Stimulated activated naive B cell treated with anti-CD40 and anti-IgM and Interleukin-4, amounts not matched to agents 10 μg/mL and 1 μg/mL and 100 μg/mL, for 72 hours (primary cell): ENCODE measurements around the gene RFPL2.

Source experiments
- ATAC-seq, 2 donors: fragments of 150-1000 bp; cut with Tn5 transposase; replicated peaks; 2 replicates each; pipeline ENCODE4 v1.10.0; 2021; ENCODE audit warnings: moderate library complexity in 1 of 2
- DNase-seq: peaks from one replicate; pipeline ENCODE4 v3.0.0; 2021
- H3K27ac Mint-ChIP-seq: one replicate; pipeline ENCODE4 v1.8.0; 2022; ENCODE audit warnings: mild to moderate bottlenecking, mixed read lengths
- H3K27me3 Mint-ChIP-seq, 2 donors: one replicate each; pipeline ENCODE4 v1.8.0; 2022; ENCODE audit warnings: mixed read lengths in 2 of 2
- H3K36me3 Mint-ChIP-seq, 2 donors: one replicate each; pipeline ENCODE4 v1.8.0; 2022; ENCODE audit warnings: mixed read lengths in 2 of 2, mild to moderate bottlenecking in 1 of 2
- H3K4me1 Mint-ChIP-seq, 2 donors: one replicate each; pipeline ENCODE4 v1.8.0; 2022; ENCODE audit warnings: mixed read lengths in 2 of 2, mild to moderate bottlenecking in 1 of 2
- H3K4me3 Mint-ChIP-seq, 2 donors: one replicate each; pipeline ENCODE4 v1.8.0; 2022; ENCODE audit warnings: mild to moderate bottlenecking in 2 of 2, mixed read lengths in 2 of 2, moderate library complexity in 1 of 2
- H3K9me3 Mint-ChIP-seq, 2 donors: one replicate each; pipeline ENCODE4 v1.8.0; 2022; ENCODE audit warnings: mixed read lengths in 2 of 2, mild to moderate bottlenecking in 1 of 2

The RFPL2 gene

GRCh38 chr22:32218470-32218869 is 13.6 kb upstream of the RFPL2 start:
- H3K4me3 Mint-ChIP-seq, result no peak overlapping the region
- no peak for ATAC-seq
- no peak for DNase-seq
- peaks cover 0 to 2% of the 10 kb centered on the region in 2 donors for H3K9me3 Mint-ChIP-seq
- H3K4me1 Mint-ChIP-seq, result no peaks in the 10 kb centered on the region
- H3K27me3 Mint-ChIP-seq, result peaks cover 14 to 31% of the 10 kb centered on the region in 2 donors
- no peak overlapping the region for H3K27ac Mint-ChIP-seq
- no peaks in the 10 kb centered on the region for H3K36me3 Mint-ChIP-seq

- H3K4me1 Mint-ChIP-seq, result no peaks in the 10 kb centered on the region
- ATAC-seq (no peak), DNase-seq (no peak)
- H3K4me3 Mint-ChIP-seq, result no peak overlapping the region
- H3K27me3 Mint-ChIP-seq, result peaks cover 12 to 35% of the 10 kb centered on the region in 2 donors
- H3K36me3 Mint-ChIP-seq, result no peaks in the 10 kb centered on the region
- peaks cover 0 to 2% of the 10 kb centered on the region in 2 donors for H3K9me3 Mint-ChIP-seq
- H3K27ac Mint-ChIP-seq, result no peak overlapping the region
These were observed 12.6 kb upstream of the RFPL2 start for GRCh38 chr22:32217465-32217864.

GRCh38 chr22:32216911-32217310 is 12.0 kb upstream of the RFPL2 start:
- no peak overlapping the region for H3K27ac Mint-ChIP-seq
- no peak overlapping the region for H3K4me3 Mint-ChIP-seq
- no peaks in the 10 kb centered on the region for H3K4me1 Mint-ChIP-seq
- H3K9me3 Mint-ChIP-seq, result peaks cover 0 to 2% of the 10 kb centered on the region in 2 donors
- H3K36me3 Mint-ChIP-seq, result no peaks in the 10 kb centered on the region
- ATAC-seq, result no peak
- peaks cover 12 to 36% of the 10 kb centered on the region in 2 donors for H3K27me3 Mint-ChIP-seq
- no peak for DNase-seq

- H3K27ac Mint-ChIP-seq, result no peak overlapping the region
- H3K27me3 Mint-ChIP-seq, result peaks cover 13 to 42% of the 10 kb centered on the region in 2 donors
- peaks cover 5% of the 10 kb centered on the region in 2 donors for H3K4me1 Mint-ChIP-seq
- H3K4me3 Mint-ChIP-seq, result no peak overlapping the region
- DNase-seq (no peak), ATAC-seq (no peak)
- H3K36me3 Mint-ChIP-seq, result no peaks in the 10 kb centered on the region
- no peaks in the 10 kb centered on the region for H3K9me3 Mint-ChIP-seq
These were observed 6.1 kb upstream of the RFPL2 start for GRCh38 chr22:32211011-32211410.

- H3K9me3 Mint-ChIP-seq, result no peaks in the 10 kb centered on the region
- peaks cover 8 to 12% of the 10 kb centered on the region in 2 donors for H3K4me1 Mint-ChIP-seq
- no peak overlapping the region for H3K27ac Mint-ChIP-seq
- no peak overlapping the region for H3K4me3 Mint-ChIP-seq
- no peak for ATAC-seq
- no peaks in the 10 kb centered on the region for H3K36me3 Mint-ChIP-seq
- DNase-seq, result no peak
- peaks cover 33 to 58% of the 10 kb centered on the region in 2 donors for H3K27me3 Mint-ChIP-seq
These were observed 3.8 kb upstream of the RFPL2 start for GRCh38 chr22:32208681-32209080.

GRCh38 chr22:32207971-32208480 is 3.2 kb upstream of the RFPL2 start:
- Mint-ChIP-seq H3K27ac (no peak overlapping the region), H3K4me1 (peaks cover 13 to 19% of the 10 kb centered on the region in 2 donors), H3K36me3 (no peaks in the 10 kb centered on the region), H3K4me3 (no peak overlapping the region), H3K9me3 (no peaks in the 10 kb centered on the region), H3K27me3 (peaks cover 40 to 63% of the 10 kb centered on the region in 2 donors)
- DNase-seq (no peak), ATAC-seq (no peak)

GRCh38 chr22:32206774-32207758 is 2.2 kb upstream of the RFPL2 start:
- no peak overlapping the region for H3K27ac Mint-ChIP-seq
- no peak overlapping the region for H3K4me3 Mint-ChIP-seq
- H3K36me3 Mint-ChIP-seq, result no peaks in the 10 kb centered on the region
- no peaks in the 10 kb centered on the region for H3K9me3 Mint-ChIP-seq
- H3K27me3 Mint-ChIP-seq, result peaks cover 47 to 63% of the 10 kb centered on the region in 2 donors
- DNase-seq, result no peak
- H3K4me1 Mint-ChIP-seq, result peaks cover 14 to 23% of the 10 kb centered on the region in 2 donors
- ATAC-seq, result peak; percentile 74

GRCh38 chr22:32205974-32206773 is 1.3 kb upstream of the RFPL2 start:
- Mint-ChIP-seq H3K9me3 (no peaks in the 10 kb centered on the region), H3K4me3 (no peak overlapping the region), H3K27ac (no peak overlapping the region), H3K36me3 (no peaks in the 10 kb centered on the region), H3K27me3 (peaks cover 50 to 59% of the 10 kb centered on the region in 2 donors), H3K4me1 (peaks cover 14 to 23% of the 10 kb centered on the region in 2 donors)
- ATAC-seq, result no peak
- no peak for DNase-seq

- Mint-ChIP-seq H3K36me3 (no peaks in the 10 kb centered on the region), H3K27ac (peak overlapping the region; percentile 67), H3K4me3 (peak overlapping the region; percentile 43 to 68), H3K4me1 (peaks cover 14 to 23% of the 10 kb centered on the region in 2 donors), H3K9me3 (no peaks in the 10 kb centered on the region), H3K27me3 (peaks cover 58 to 75% of the 10 kb centered on the region in 2 donors)
- ATAC-seq (no peak), DNase-seq (no peak)
These were observed 625 bp downstream of the RFPL2 start for GRCh38 chr22:32204040-32204855.

GRCh38 chr22:32203181-32204039 is 1.5 kb downstream of the RFPL2 start:
- Mint-ChIP-seq H3K27me3 (peaks cover 66 to 83% of the 10 kb centered on the region in 2 donors), H3K9me3 (no peaks in the 10 kb centered on the region), H3K27ac (no peak overlapping the region), H3K36me3 (no peaks in the 10 kb centered on the region), H3K4me3 (peak overlapping the region in 1 of 2 donors; percentile 68), H3K4me1 (peaks cover 14 to 23% of the 10 kb centered on the region in 2 donors)
- no peak for ATAC-seq
- DNase-seq, result no peak

GRCh38 chr22:32202539-32203180 is 2.2 kb downstream of the RFPL2 start:
- H3K27me3 Mint-ChIP-seq, result peaks cover 72 to 90% of the 10 kb centered on the region in 2 donors
- peak; percentile 62 to 71 for ATAC-seq
- peaks cover 14 to 23% of the 10 kb centered on the region in 2 donors for H3K4me1 Mint-ChIP-seq
- no peak overlapping the region for H3K4me3 Mint-ChIP-seq
- DNase-seq, result no peak
- no peak overlapping the region for H3K27ac Mint-ChIP-seq
- H3K9me3 Mint-ChIP-seq, result no peaks in the 10 kb centered on the region
- no peaks in the 10 kb centered on the region for H3K36me3 Mint-ChIP-seq

GRCh38 chr22:32202161-32202538 is 2.7 kb downstream of the RFPL2 start:
- Mint-ChIP-seq H3K36me3 (no peaks in the 10 kb centered on the region), H3K4me3 (no peak overlapping the region), H3K4me1 (peaks cover 14 to 22% of the 10 kb centered on the region in 2 donors), H3K27me3 (peaks cover 73 to 91% of the 10 kb centered on the region in 2 donors), H3K9me3 (no peaks in the 10 kb centered on the region), H3K27ac (no peak overlapping the region)
- ATAC-seq (no peak), DNase-seq (no peak)
